Thymus (tissue), 11 donors: ENCODE data around the gene LMOD1. TPM values are rescaled to one million over a fixed set of nuclear protein-coding genes. Genes with fewer than 3 reads are reported as not detected.
A peak's percentile ranks its signal among the peaks of the same experiment; 100 is the strongest.

Source experiments
- DNase-seq, 9 donors: peaks; one replicate each; pipeline ENCODE4 v3.0.0-alpha.2; 2013; ENCODE audit warnings: low spot score in 9 of 9, low read depth in 6 of 9, missing footprints in 1 of 9
- H3K27ac ChIP-seq, 2 donors: one replicate each; pipeline ENCODE4 v1.5.1; 2013; ENCODE audit warnings: control low read depth in 1 of 2, low read depth in 1 of 2, low read length in 1 of 2, mild to moderate bottlenecking in 1 of 2, moderate library complexity in 1 of 2
- H3K27me3 ChIP-seq, 2 donors: one replicate each; pipeline ENCODE4 v1.5.1; 2013; ENCODE audit warnings: low read length in 1 of 2; ENCODE audit not compliant: control insufficient read depth in 2 of 2, insufficient read depth in 1 of 2
- H3K36me3 ChIP-seq, 2 donors: one replicate each; pipeline ENCODE4 v1.5.1; 2013; ENCODE audit warnings: low read length in 1 of 2, mild to moderate bottlenecking in 1 of 2, moderate library complexity in 1 of 2; ENCODE audit not compliant: control insufficient read depth in 2 of 2, insufficient read depth in 2 of 2
- H3K4me1 ChIP-seq, 2 donors: one replicate each; pipeline ENCODE4 v1.5.1; 2013; ENCODE audit warnings: low read length in 2 of 2; ENCODE audit not compliant: control insufficient read depth in 2 of 2, insufficient read depth in 2 of 2
- H3K4me3 ChIP-seq, 2 donors: one replicate each; pipeline ENCODE4 v1.5.1; 2013; ENCODE audit warnings: low read length in 2 of 2, control low read depth in 1 of 2, mild to moderate bottlenecking in 1 of 2
- H3K9me3 ChIP-seq, 2 donors: one replicate each; pipeline ENCODE4 v1.5.1; 2013; ENCODE audit warnings: low read length in 1 of 2, mild to moderate bottlenecking in 1 of 2; ENCODE audit not compliant: control insufficient read depth in 2 of 2, insufficient read depth in 1 of 2
- WGBS: extraction: QIAGEN DNeasy Blood & Tissue Kit; methylation state at CpG from one replicate; pipeline ENCODE4 v1.1.7; 2013; 5-methylcytosine and 5-hydroxymethylcytosine counted together
- polyA plus RNA-seq: library from polyadenylated mRNA; stranded (reverse); fragments of 200-250 nt; gene quantifications from one replicate; pipeline ENCODE4 v1.2.3, GENCODE V29; 2013
- total RNA-seq: library from RNA; stranded (reverse); fragments of 120-200 nt; gene quantifications from one replicate; pipeline ENCODE4 v1.2.4, GENCODE V29; 2013
- donor health status: healthy.

The LMOD1 gene
- total and polyA plus RNA-seq, 2 donors = 0.24 to 17.1 TPM

DNA sequence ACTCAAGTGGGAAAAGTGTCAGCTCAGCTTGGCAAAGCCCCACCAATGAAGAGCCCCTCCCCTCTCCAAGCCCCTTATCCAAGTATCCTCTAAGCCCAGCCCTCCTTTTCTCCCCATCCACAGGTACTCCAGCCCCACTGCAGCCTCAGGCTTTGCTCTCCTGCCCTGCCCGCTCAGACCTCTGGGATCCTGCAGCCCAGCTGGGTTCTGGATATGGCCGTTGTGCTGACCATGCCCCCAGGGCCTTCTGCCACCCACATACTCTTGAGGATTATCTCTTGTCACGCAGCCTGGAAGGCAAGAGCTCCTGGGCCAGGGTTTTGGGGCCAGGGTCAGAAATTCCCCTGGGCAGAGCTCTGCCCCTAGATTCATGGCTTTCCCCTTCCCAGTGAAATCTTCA lies 52.9 kb downstream of the LMOD1 start:
- Histone ChIP-seq H3K36me3 (no peaks in the 10 kb centered on the region), H3K27ac (no peak overlapping the region), H3K4me1 (peaks cover 0 to 9% of the 10 kb centered on the region in 2 donors), H3K27me3 (peaks cover 16 to 42% of the 10 kb centered on the region in 2 donors), H3K4me3 (no peak overlapping the region), H3K9me3 (peaks cover 0 to 2% of the 10 kb centered on the region in 2 donors)
- DNase-seq = no peak
- WGBS = 80% methylated on average over 3 of the region's 3 CpGs

- peaks cover 0 to 9% of the 10 kb centered on the region in 2 donors for H3K4me1 ChIP-seq
- H3K4me3 ChIP-seq = no peak overlapping the region
- no peak overlapping the region for H3K27ac ChIP-seq
- H3K27me3 ChIP-seq = peaks cover 27 to 54% of the 10 kb centered on the region in 2 donors
- DNase-seq = no peak
- peaks cover 0 to 2% of the 10 kb centered on the region in 2 donors for H3K9me3 ChIP-seq
- no peaks in the 10 kb centered on the region for H3K36me3 ChIP-seq
- WGBS = 96% methylated on average over 6 of the region's 6 CpGs
Observed at GRCh38 chr1:201892211-201892610, 54.1 kb downstream of the LMOD1 start.

DNA sequence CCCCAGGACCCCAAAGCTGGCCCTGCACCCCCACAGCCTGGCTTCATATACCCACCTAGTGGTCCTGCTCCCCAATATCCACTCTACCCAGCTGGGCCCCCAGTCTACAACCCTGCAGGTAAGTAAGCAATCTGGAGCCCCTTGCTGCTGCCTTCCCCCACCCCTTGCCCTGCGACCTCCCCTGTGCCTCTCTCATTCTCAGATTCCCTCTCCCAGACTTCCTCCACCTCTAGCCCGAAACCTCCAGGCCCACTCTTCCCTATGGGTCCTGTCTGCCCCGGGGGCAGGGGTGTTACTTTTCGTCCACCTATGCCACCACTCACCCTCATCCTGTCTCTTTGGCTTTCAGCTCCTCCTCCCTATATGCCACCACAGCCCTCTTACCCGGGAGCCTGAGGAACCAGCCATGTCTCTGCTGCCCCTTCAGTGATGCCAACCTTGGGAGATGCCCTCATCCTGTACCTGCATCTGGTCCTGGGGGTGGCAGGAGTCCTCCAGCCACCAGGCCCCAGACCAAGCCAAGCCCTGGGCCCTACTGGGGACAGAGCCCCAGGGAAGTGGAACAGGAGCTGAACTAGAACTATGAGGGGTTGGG lies 54.8 kb downstream of the LMOD1 start:
- Histone ChIP-seq H3K4me1 (peaks cover 0 to 9% of the 10 kb centered on the region in 2 donors), H3K4me3 (no peak overlapping the region), H3K36me3 (no peaks in the 10 kb centered on the region), H3K9me3 (peaks cover 0 to 2% of the 10 kb centered on the region in 2 donors), H3K27me3 (peaks cover 27 to 61% of the 10 kb centered on the region in 2 donors), H3K27ac (no peak overlapping the region)
- WGBS = 94% methylated on average over 5 of the region's 5 CpGs
- DNase-seq = no peak

GRCh38 chr1:201890806-201891450 lies 55.4 kb downstream of the LMOD1 start:
- no peak overlapping the region for H3K27ac ChIP-seq
- H3K4me1 ChIP-seq = peaks cover 0 to 2% of the 10 kb centered on the region in 2 donors
- no peak for DNase-seq
- H3K9me3 ChIP-seq = peaks cover 0 to 2% of the 10 kb centered on the region in 2 donors
- H3K4me3 ChIP-seq = no peak overlapping the region
- H3K27me3 ChIP-seq = peaks cover 27 to 67% of the 10 kb centered on the region in 2 donors
- WGBS = 92% methylated on average over 3 of the region's 3 CpGs
- no peaks in the 10 kb centered on the region for H3K36me3 ChIP-seq

GRCh38 chr1:201890223-201890622 lies 56.1 kb downstream of the LMOD1 start:
- WGBS = 80% methylated on average over 7 of the region's 7 CpGs
- H3K4me1 ChIP-seq = no peaks in the 10 kb centered on the region
- H3K9me3 ChIP-seq = peaks cover 0 to 2% of the 10 kb centered on the region in 2 donors
- no peak for DNase-seq
- H3K4me3 ChIP-seq = no peak overlapping the region
- H3K27me3 ChIP-seq = peaks cover 29 to 74% of the 10 kb centered on the region in 2 donors
- no peaks in the 10 kb centered on the region for H3K36me3 ChIP-seq
- H3K27ac ChIP-seq = no peak overlapping the region

- Histone ChIP-seq H3K4me3 (peak overlapping the region in 1 of 2 donors; percentile 15), H3K4me1 (no peaks in the 10 kb centered on the region), H3K9me3 (peaks cover 0 to 2% of the 10 kb centered on the region in 2 donors), H3K27ac (no peak overlapping the region), H3K36me3 (no peaks in the 10 kb centered on the region), H3K27me3 (peaks cover 29 to 78% of the 10 kb centered on the region in 2 donors)
- 32% methylated on average over 33 of the region's 33 CpGs for WGBS
- no peak for DNase-seq
Observed at GRCh38 chr1:201889090-201889968, 57.0 kb downstream of the LMOD1 start.

GRCh38 chr1:201888282-201889089 lies 57.9 kb downstream of the LMOD1 start, which contains the start of gene SHISA4:
SHISA4 (plus strand) TSS chr1:201888898; CDS start chr1:201888995, 97 bp downstream.
- H3K27me3 ChIP-seq = peaks cover 29 to 81% of the 10 kb centered on the region in 2 donors

DNA sequence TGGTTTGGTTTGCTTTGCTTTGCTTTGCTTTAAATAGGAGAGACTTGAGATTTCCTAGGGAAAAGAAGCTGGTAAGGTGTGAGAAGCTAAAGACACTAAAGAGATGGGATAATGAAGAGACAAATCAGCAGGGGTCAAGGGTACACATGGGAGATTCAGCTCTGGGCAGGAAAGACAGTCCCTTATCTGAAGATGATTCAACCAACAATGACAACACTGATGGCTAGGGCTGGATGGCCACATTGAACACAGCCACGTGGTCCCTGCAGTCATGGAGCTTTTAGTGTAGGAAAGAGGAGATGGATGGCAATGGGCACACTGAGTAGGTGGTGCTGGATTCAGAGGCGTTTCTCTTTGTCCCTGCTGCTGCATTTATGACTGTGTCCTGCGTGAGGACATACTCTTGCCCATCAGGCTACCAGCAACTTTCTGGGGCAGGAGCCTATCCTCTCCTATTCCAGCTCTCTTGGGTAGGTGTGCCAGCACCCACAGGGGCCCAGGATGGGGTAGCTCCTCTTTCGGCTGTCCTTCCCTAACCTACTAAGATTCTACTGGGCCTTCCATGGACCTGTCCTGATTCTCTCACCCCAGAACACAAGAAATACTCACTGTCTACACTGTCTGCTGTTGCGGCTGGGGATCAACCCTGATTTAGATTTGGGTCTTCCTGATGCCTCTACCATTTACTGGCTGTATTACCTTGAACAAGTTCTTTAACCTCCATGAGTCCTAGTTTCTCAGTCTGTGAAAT lies 59.1 kb downstream of the LMOD1 start:
- Histone ChIP-seq H3K4me3 (no peak overlapping the region), H3K36me3 (no peaks in the 10 kb centered on the region), H3K4me1 (no peaks in the 10 kb centered on the region), H3K27ac (no peak overlapping the region), H3K9me3 (peaks cover 0 to 2% of the 10 kb centered on the region in 2 donors), H3K27me3 (peaks cover 29 to 76% of the 10 kb centered on the region in 2 donors)
- WGBS = 91% methylated on average over 5 of the region's 5 CpGs
- no peak for DNase-seq

More at GRCh38 chr1:201888282-201889089, 57.9 kb downstream of the LMOD1 start, which contains the start of gene SHISA4:
- 12% methylated on average over 49 of the region's 49 CpGs for WGBS
- H3K4me3 ChIP-seq = peak within 1 kb of the TSS in 1 of 2 donors; percentile 15
- no peaks in the 10 kb centered on the region for H3K4me1 ChIP-seq
- H3K36me3 ChIP-seq = no peaks in the 10 kb centered on the region
- DNase-seq = no peak
- no peak within 1 kb of the TSS for H3K27ac ChIP-seq
- H3K9me3 ChIP-seq = peaks cover 0 to 2% of the 10 kb centered on the region in 2 donors
